Omental fat pad (tissue), 4 donors: ENCODE measurements around the gene IGSF11. TPM values are rescaled to one million over a fixed set of nuclear protein-coding genes. Genes with fewer than 3 reads are reported as not detected.

Experiments used
- ATAC-seq: fragments of 150-250 bp; one replicate; pipeline ENCODE4 v1.9.1; 2016; ENCODE audit warnings: mild to moderate bottlenecking, moderate library complexity; ENCODE audit not compliant: low FRiP score
- DNase-seq: peaks from one replicate; pipeline ENCODE4 v3.0.0-alpha.2; 2019; ENCODE audit warnings: low spot score
- CTCF ChIP-seq, 3 donors: fragments of 450-650 bp; IDR thresholded peaks; one replicate each; pipeline ENCODE4 v1.5.1; 2016 to 2017; ENCODE audit warnings: antibody characterized with exemption in 3 of 3, mild to moderate bottlenecking in 3 of 3, moderate library complexity in 2 of 3
- total RNA-seq, 4 donors: library from RNA; depleted of rRNA; stranded (reverse); fragments of >200 nt; gene quantifications; one replicate each; pipeline ENCODE4 v1.1.0, GENCODE V29; 2016

Gene IGSF11
- total RNA-seq, 4 donors from 2014 or later, result 0.60 to 1.0 TPM; not detected in 2

- DNase-seq (no peak), ATAC-seq (no peak)
- no peak for TF ChIP-seq CTCF (IDR thresholded peaks at IDR 0.05)
These were observed 83.6 kb downstream of the IGSF11 start for GRCh38 chr3:118951089-118951488.

GRCh38 chr3:118949113-118949760 is 85.4 kb downstream of the IGSF11 start:
- ATAC-seq, result no peak
- TF ChIP-seq CTCF (IDR thresholded peaks at IDR 0.05), result no peak

GRCh38 chr3:118948146-118948545 is 86.5 kb downstream of the IGSF11 start:
- no peak for TF ChIP-seq CTCF (IDR thresholded peaks at IDR 0.05)
- ATAC-seq (no peak), DNase-seq (no peak)

More at GRCh38 chr3:118949113-118949760, 85.4 kb downstream of the IGSF11 start:
- no peak for DNase-seq

- no peak for ATAC-seq
- DNase-seq, result no peak
- no peak for TF ChIP-seq CTCF (IDR thresholded peaks at IDR 0.05)
These were observed 88.2 kb downstream of the IGSF11 start for GRCh38 chr3:118946449-118946848.

GRCh38 chr3:118945834-118946233 is 88.8 kb downstream of the IGSF11 start:
- ATAC-seq, result no peak
- TF ChIP-seq CTCF (IDR thresholded peaks at IDR 0.05), result no peak
- DNase-seq, result no peak

GRCh38 chr3:118943597-118943996 is 91.0 kb downstream of the IGSF11 start:
- TF ChIP-seq CTCF (IDR thresholded peaks at IDR 0.05), result no peak
- no peak for DNase-seq
- ATAC-seq, result no peak

GRCh38 chr3:118942671-118943070 is 92.0 kb downstream of the IGSF11 start:
- DNase-seq (no peak), ATAC-seq (no peak)
- TF ChIP-seq CTCF (IDR thresholded peaks at IDR 0.05), result no peak
